ENCODE data around the gene PSMD3.

PSMD3 gene

GRCh38 chr17:40038882-40039513 is 58.4 kb downstream of the PSMD3 start:
- in situ Hi-C loops (cut with MboI; ENCODE audit: low sequenced_read_pairs): no loop called here

DNA sequence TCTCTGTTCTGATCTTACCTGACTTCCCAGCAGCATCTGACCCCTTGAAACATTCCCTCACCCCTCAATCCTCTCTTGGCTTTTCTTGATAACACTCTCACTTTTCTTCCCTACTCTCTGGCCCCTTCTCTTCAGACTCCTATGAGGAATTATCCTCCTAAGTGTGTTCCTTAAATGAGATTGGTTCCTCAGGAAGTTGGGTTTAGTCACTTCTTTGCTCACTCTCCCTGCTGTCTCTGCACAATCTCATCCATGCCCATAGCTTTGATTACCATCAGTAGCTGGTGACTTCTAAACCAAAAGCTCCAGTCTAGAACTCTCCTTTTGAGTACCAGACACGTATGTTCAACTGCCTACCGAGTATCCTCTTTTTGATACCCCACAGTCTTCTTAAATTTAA is 60.6 kb downstream of the PSMD3 start:
- in situ Hi-C loops (cut with MboI; ENCODE audit: low sequenced_read_pairs): no loop called here

Data from HL-60/S4 treated with phorbol 12-myristate 13-acetate at 8.2 ng/mL for 4 days and 3 days (cell line).